GM19395 (cell line): ENCODE results near the gene GPR68.
"Not testable (repeated sequence)": the region's sequence is repeated elsewhere in the genome, so short reads cannot be mapped to it uniquely, and the experiment has no call there.

Experiments used
- ATAC-seq: cut with Tn5 transposase; IDR thresholded peaks from one replicate; pipeline ENCODE4 v1.9.1; 2021; ENCODE audit warnings: mild to moderate bottlenecking, moderate library complexity; ENCODE audit not compliant: unreplicated experiment

The GPR68 gene

DNA sequence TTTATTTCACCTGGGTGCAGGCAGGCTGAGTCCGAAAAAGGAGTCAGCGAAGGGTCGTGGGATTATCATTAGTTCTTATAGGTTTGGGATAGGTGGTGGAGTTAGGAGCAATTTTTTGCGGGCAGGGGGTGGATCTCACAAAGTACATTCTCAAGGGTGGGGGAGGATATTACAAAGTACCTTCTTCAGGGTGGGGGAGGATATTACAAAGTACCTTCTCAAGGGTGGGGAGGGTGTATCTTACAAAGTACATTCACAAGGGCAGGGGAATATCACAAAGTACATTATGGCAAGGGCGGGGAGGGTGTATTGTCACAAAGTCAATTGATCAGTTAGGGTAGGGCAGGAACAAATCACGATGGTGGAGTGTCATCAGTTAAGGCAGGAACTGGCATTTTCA lies 43.7 kb downstream of the GPR68 start:
- ATAC-seq = not testable (repeated sequence)

- ATAC-seq = no peak
Measured at GRCh38 chr14:91197631-91198030, 46.9 kb downstream of the GPR68 start.

- ATAC-seq = no peak
Measured at GRCh38 chr14:91195881-91196280, 48.6 kb downstream of the GPR68 start.

- no peak for ATAC-seq
Measured at GRCh38 chr14:91193069-91193468, 51.4 kb downstream of the GPR68 start.

GRCh38 chr14:91190853-91191252 lies 53.7 kb downstream of the GPR68 start:
- no peak for ATAC-seq

GRCh38 chr14:91187271-91187670 lies 57.2 kb downstream of the GPR68 start:
- no peak for ATAC-seq

DNA sequence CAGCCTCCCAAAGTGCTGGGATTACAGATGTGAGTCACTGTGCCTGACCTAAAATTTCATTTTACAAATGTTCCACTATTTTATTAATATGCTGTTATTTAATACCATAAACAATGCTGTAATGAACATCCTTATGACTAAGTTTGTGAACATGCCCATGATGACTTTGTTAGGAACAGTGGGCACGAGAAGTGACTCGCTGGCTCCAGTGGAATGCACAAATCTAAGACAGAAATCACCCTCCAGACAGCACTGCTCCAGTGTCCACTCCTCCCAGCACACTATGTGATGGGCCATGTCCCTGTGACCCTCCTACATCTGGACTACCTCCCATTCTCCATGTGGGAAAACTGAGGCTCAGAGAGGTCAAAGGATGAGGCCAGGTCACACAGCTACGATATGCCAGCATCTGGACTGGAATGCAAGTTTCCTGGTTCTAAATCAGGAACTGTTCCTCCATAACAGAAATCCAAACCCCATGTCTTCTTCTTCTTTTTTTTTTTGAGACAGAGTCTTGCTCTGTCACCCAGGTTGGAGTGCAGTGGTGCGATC lies 57.9 kb downstream of the GPR68 start:
- no peak for ATAC-seq

GRCh38 chr14:91185721-91186120 lies 58.8 kb downstream of the GPR68 start:
- no peak for ATAC-seq

- no peak for ATAC-seq
Measured at GRCh38 chr14:91184559-91184958, 59.9 kb downstream of the GPR68 start.

DNA sequence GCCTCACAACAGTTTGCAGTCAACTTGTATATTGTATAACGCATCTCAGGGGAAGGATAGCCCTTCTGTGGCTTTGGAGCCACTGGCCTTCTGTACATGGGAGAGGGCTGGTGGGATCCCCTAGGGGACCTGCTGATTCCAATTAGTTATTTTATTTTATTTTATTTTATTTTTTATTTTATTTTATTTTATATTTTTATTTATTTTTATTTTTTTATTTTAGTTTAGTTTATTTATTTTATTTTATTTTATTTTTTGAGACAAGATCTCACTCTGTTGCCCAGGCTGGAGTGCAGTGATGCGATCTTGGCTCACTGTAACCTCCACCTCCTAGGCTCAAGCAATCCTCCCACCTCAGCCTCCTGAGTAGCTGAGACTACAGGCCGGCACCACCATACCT lies 61.8 kb downstream of the GPR68 start:
- ATAC-seq = not testable (repeated sequence)
